ENCODE results near the gene DCBLD1. TPM values are rescaled to one million over a fixed set of nuclear protein-coding genes. Genes with fewer than 3 reads are reported as not detected.

Gene DCBLD1
- total and polyA plus RNA-seq, 2 of the 4 experiments (the other 2 are of a cell fraction): 21.1 to 27.8 TPM

- H3K9me3 ChIP-seq (ENCODE audit: control insufficient read depth, insufficient read depth, low read length): no peaks in the 10 kb centered on the region
- no peaks in the 10 kb centered on the region for H3K9me1 ChIP-seq (ENCODE audit: insufficient read depth, low read length)
- ATAC-seq (ENCODE audit: low read depth) (no peak), DNase-seq (no peak)
- H4K20me1 ChIP-seq (ENCODE audit: insufficient read depth, low read length): no peaks in the 10 kb centered on the region
- CTCF ChIA-PET: no interaction called here
- intact Hi-C loops (cut with micrococcal nuclease) (no loop called here), in situ Hi-C loops (cut with MboI; ENCODE audit: low sequenced_read_pairs) (no loop called here), dilution Hi-C loops (cut with HindIII; ENCODE audit: low sequenced_read_pairs, unreplicated experiment) (no loop called here)
- no peak overlapping the region for H3K18ac ChIP-seq (ENCODE audit: low read depth, low read length)
- H3K27me3 ChIP-seq (ENCODE audit: control insufficient read depth, insufficient read depth, low read length): no peaks in the 10 kb centered on the region; the same call in 1 of the 2 replicates
- TF ChIP-seq ELK1 (IDR thresholded peaks at IDR 0.05; ENCODE audit: borderline replicate concordance, low read depth, low read length) (no peak), MAZ (IDR thresholded peaks at IDR 0.05; ENCODE audit: borderline replicate concordance, low read depth, low read length) (no peak), CEBPB (IDR thresholded peaks at IDR 0.05; ENCODE audit: low read depth, low read length) (no peak), USF2 (IDR thresholded peaks at IDR 0.05; ENCODE audit: low read depth, low read length) (no peak)
- no peaks in the 10 kb centered on the region for H3K4me1 ChIP-seq (ENCODE audit: control insufficient read depth, insufficient read depth, low read length)
- no peak overlapping the region for H3K4ac ChIP-seq (ENCODE audit: low read depth, low read length)
- no peak overlapping the region for H2BK120ac ChIP-seq (ENCODE audit: low read depth, low read length)
- H4K5ac ChIP-seq (ENCODE audit: low read depth, low read length): no peak overlapping the region
- no peak overlapping the region for H2AK9ac ChIP-seq (replicated peaks; ENCODE audit: low read depth, low read length, poor library complexity)
- no peak overlapping the region for H3K9ac ChIP-seq (ENCODE audit: low read depth, low read length)
- H2BK20ac ChIP-seq (ENCODE audit: low read depth, low read length): no peak overlapping the region
- no peak overlapping the region for H3K4me3 ChIP-seq (ENCODE audit: insufficient read depth, low read depth, low read length)
- no peak overlapping the region for H2BK5ac ChIP-seq (ENCODE audit: low read depth, low read length, poor library complexity, severe bottlenecking)
- H2BK15ac ChIP-seq (ENCODE audit: low read depth, low read length): no peak overlapping the region
- no peak overlapping the region for H3K14ac ChIP-seq (replicated peaks; ENCODE audit: low read depth, low read length)
- no peak overlapping the region for H4K91ac ChIP-seq (ENCODE audit: insufficient read depth, low read depth, low read length)
- H3K27ac ChIP-seq (ENCODE audit: insufficient read depth, low read length): no peak overlapping the region
- POLR2A ChIA-PET (ENCODE audit: unreplicated experiment): no interaction called here
- no peak overlapping the region for H4K8ac ChIP-seq (ENCODE audit: low read depth in 2 of 2, low read length in 2 of 2)
- no peaks in the 10 kb centered on the region for H3K79me1 ChIP-seq (ENCODE audit: low read depth in 1 of 2, low read length in 2 of 2)
- no peak overlapping the region for H3K23ac ChIP-seq (ENCODE audit: low read depth, low read length)
- H3K56ac ChIP-seq (ENCODE audit: extremely low read depth, insufficient read depth, low read length): no peak overlapping the region
- no TSS peak for BruUV-seq (replicated peaks)
- WGBS, 2 experiments (ENCODE audit: extremely low coverage in 2 of 2, insufficient read length in 1 of 2): 100% methylated on average over 1 of the region's 3 CpGs; no CpG with 5 or more reads in 1 of the 2 experiments
- no peak overlapping the region for H3K4me2 ChIP-seq (ENCODE audit: low read depth, low read length)
- H3K36me3 ChIP-seq (ENCODE audit: control insufficient read depth, insufficient read depth, low read length): no peaks in the 10 kb centered on the region
- H2AFZ ChIP-seq (replicated peaks; ENCODE audit: low read length, poor library complexity): no peak overlapping the region
- H2AK5ac ChIP-seq (ENCODE audit: low read depth, low read length): no peak overlapping the region
Measured at GRCh38 chr6:117472667-117473066, 9.8 kb upstream of the DCBLD1 start.
